HepG2 (cell line): Measurements from ENCODE around the gene RXRG. TPM values are rescaled to one million over a fixed set of nuclear protein-coding genes. Genes with fewer than 3 reads are reported as not detected.

Experiments used
- ATAC-seq: fragments of 200-7000 bp; cut with Tn5 transposase; 3 replicates; pipeline ENCODE4 v1.9.1; 2020; ENCODE audit warnings: mild to moderate bottlenecking, moderate library complexity
- BruUV-seq: library from RNA; stranded (reverse); fragments of 400-500 nt; replicated peaks from 2 replicates; lab custom pipeline; 2021; lab: Mats Ljungman, UMichigan
- CTCF ChIA-PET: fragments of 300-600 bp; formaldehyde crosslinking; extraction: SDS; loops from one replicate; lab custom pipeline; 2021; ENCODE audit warnings: low total read pairs, inconsistent platforms, low intra/inter-chr PET ratio; lab: Yijun Ruan, JAX
- POLR2A ChIA-PET: fragments of 350-600 bp; sonication (Branson Sonifier 250); formaldehyde crosslinking; loops from one replicate; lab custom pipeline; 2020; ENCODE audit warnings: antibody characterized with exemption, inconsistent platforms; lab: Yijun Ruan, JAX
- DNase-seq: peaks from one replicate; pipeline ENCODE4 v3.0.0-alpha.2; 2015; ENCODE audit warnings: low spot score
- FAIRE-seq: peaks from 3 replicates; lab custom pipeline; 2011; peaks lifted over from hg19 to GRCh38; lab: Jason Lieb, UNC
- H2AFZ ChIP-seq: one replicate; pipeline ENCODE4 v1.6.1; 2011; ENCODE audit warnings: low read length, inconsistent platforms
- H3K27ac ChIP-seq: fragments of 300-600 bp; 3 replicates; pipeline ENCODE4 v1.8.0; 2011; ENCODE audit warnings: mixed run types, mild to moderate bottlenecking, mixed read lengths, low read length, inconsistent platforms; ENCODE audit not compliant: insufficient read depth; ENCODE audit errors: extremely low read length
- H3K27me3 ChIP-seq, 2 experiments: fragments of 200-600 bp in 1 of 2; 2 replicates in 1 of 2; 3 replicates in 1 of 2; pipeline versions ENCODE4 v1.6.0 to v1.8.0; 2011; ENCODE audit warnings: low read length in 2 of 2, mild to moderate bottlenecking in 2 of 2, moderate library complexity in 2 of 2, inconsistent platforms in 1 of 2; ENCODE audit not compliant: insufficient read depth in 2 of 2, control insufficient read depth in 1 of 2
- H3K36me3 ChIP-seq, 2 experiments: fragments of 200-600 bp in 1 of 2; replicated peaks in 1 of 2; 2 replicates in 1 of 2; 3 replicates in 1 of 2; pipeline versions ENCODE4 v1.5.1 to v1.8.0; 2011; ENCODE audit warnings: low read length in 2 of 2, inconsistent platforms in 1 of 2; ENCODE audit not compliant: insufficient read depth in 2 of 2, control insufficient read depth in 1 of 2
- H3K4me1 ChIP-seq: 2 replicates; pipeline ENCODE4 v1.5.1; 2012; ENCODE audit warnings: low read length, inconsistent platforms; ENCODE audit not compliant: insufficient read depth
- H3K4me2 ChIP-seq: 2 replicates; pipeline ENCODE4 v1.6.0; 2011; ENCODE audit warnings: low read depth, low read length, inconsistent platforms
- H3K4me3 ChIP-seq, 3 experiments: fragments of 200-600 bp in 1 of 3; sonication (generic), shearing (Covaris generic) in 1 of 3; replicated peaks in 1 of 3; 2 replicates each; pipeline ENCODE4 v1.5.1; 2011 to 2016; ENCODE audit warnings: low read length in 3 of 3, inconsistent platforms in 2 of 3, low read depth in 2 of 3, mild to moderate bottlenecking in 2 of 3, control low read depth in 1 of 3, mixed read lengths in 1 of 3; ENCODE audit not compliant: insufficient read depth in 1 of 3
- H3K79me2 ChIP-seq: one replicate; pipeline ENCODE4 v1.6.1; 2011; ENCODE audit warnings: low read length, inconsistent platforms; ENCODE audit not compliant: insufficient read depth
- H3K9ac ChIP-seq: 2 replicates; pipeline ENCODE4 v1.6.0; 2011; ENCODE audit warnings: mild to moderate bottlenecking, low read depth, low read length, inconsistent platforms; ENCODE audit not compliant: insufficient read depth
- H3K9me3 ChIP-seq: 2 replicates; pipeline ENCODE4 v1.5.1; 2012; ENCODE audit warnings: mild to moderate bottlenecking, low read length
- H4K20me1 ChIP-seq: 2 replicates; pipeline ENCODE4 v1.6.0; 2011; ENCODE audit warnings: inconsistent platforms, mild to moderate bottlenecking, low read length, moderate library complexity; ENCODE audit not compliant: insufficient read depth
- ARNT ChIP-seq: fragments of 450-650 bp; IDR thresholded peaks from 2 replicates; pipeline ENCODE4 v1.6.1; 2017
- FOXO1 ChIP-seq: sonication (generic); formaldehyde crosslinking; IDR thresholded peaks from 2 replicates; pipeline ENCODE4 v1.4.0; 2020; ENCODE audit warnings: missing genetic modification reagents
- FUBP1 ChIP-seq: sonication (generic); formaldehyde crosslinking; IDR thresholded peaks from 2 replicates; pipeline ENCODE4 v1.5.1; 2020; ENCODE audit warnings: missing genetic modification reagents, mild to moderate bottlenecking, borderline replicate concordance
- HNF4A ChIP-seq: sonication (generic); formaldehyde crosslinking; IDR thresholded peaks from 2 replicates; pipeline ENCODE4 v1.4.0; 2020; ENCODE audit warnings: missing genetic modification reagents
- HOXD1 ChIP-seq: sonication (generic); formaldehyde crosslinking; IDR thresholded peaks from 2 replicates; pipeline ENCODE4 v1.5.0; 2020; ENCODE audit warnings: missing genetic modification reagents
- MIER3 ChIP-seq: IDR thresholded peaks from 2 replicates; pipeline ENCODE4 v1.6.1; 2016; ENCODE audit warnings: missing compliant biosample characterization, borderline replicate concordance
- MNT ChIP-seq: fragments of 450-650 bp; IDR thresholded peaks from 2 replicates; pipeline ENCODE4 v1.6.1; 2016
- MYPOP ChIP-seq: sonication (generic); formaldehyde crosslinking; IDR thresholded peaks from 2 replicates; pipeline ENCODE4 v1.8.1; 2023; ENCODE audit warnings: mild to moderate bottlenecking, moderate library complexity, missing genetic modification reagents
- NFYB ChIP-seq: sonication (generic); formaldehyde crosslinking; IDR thresholded peaks from 2 replicates; pipeline ENCODE4 v1.4.0; 2020; ENCODE audit warnings: missing genetic modification reagents
- NPAS2 ChIP-seq: sonication (generic); formaldehyde crosslinking; IDR thresholded peaks from 2 replicates; pipeline ENCODE4 v1.8.0; 2022; ENCODE audit warnings: mild to moderate bottlenecking, missing genetic modification reagents, borderline replicate concordance
- PHF8 ChIP-seq: sonication (generic); formaldehyde crosslinking; IDR thresholded peaks from 2 replicates; pipeline ENCODE4 v1.5.0; 2020; ENCODE audit warnings: missing genetic modification reagents
- RXRA ChIP-seq: sonication (generic); formaldehyde crosslinking; IDR thresholded peaks from 2 replicates; pipeline ENCODE4 v1.5.1; 2020; ENCODE audit warnings: missing genetic modification reagents
- SKIL ChIP-seq: sonication (generic); formaldehyde crosslinking; IDR thresholded peaks from 2 replicates; pipeline ENCODE4 v1.8.0; 2022; ENCODE audit warnings: missing genetic modification reagents, mild to moderate bottlenecking, moderate library complexity, borderline replicate concordance
- SP5 ChIP-seq: IDR thresholded peaks from 2 replicates; pipeline ENCODE4 v1.6.1; 2016; ENCODE audit warnings: low read depth, borderline replicate concordance
- SPEN ChIP-seq: sonication (generic); formaldehyde crosslinking; IDR thresholded peaks from 2 replicates; pipeline ENCODE4 v1.5.1; 2020; ENCODE audit warnings: low read depth, mild to moderate bottlenecking, missing genetic modification reagents
- STAT5B ChIP-seq: sonication (generic); formaldehyde crosslinking; IDR thresholded peaks from 2 replicates; pipeline ENCODE4 v1.4.0; 2020; ENCODE audit warnings: missing genetic modification reagents
- TEAD3 ChIP-seq: optimal IDR thresholded peaks from 2 replicates; pipeline ENCODE3; 2016; ENCODE audit warnings: borderline replicate concordance
- ZNF24 ChIP-seq: fragments of 450-650 bp; IDR thresholded peaks from 2 replicates; pipeline ENCODE4 v1.6.1; 2017; ENCODE audit warnings: antibody characterized with exemption, mild to moderate bottlenecking
- ZNF33A ChIP-seq: sonication (generic); formaldehyde crosslinking; IDR thresholded peaks from 2 replicates; pipeline ENCODE4 v1.5.1; 2020; ENCODE audit warnings: missing genetic modification reagents, mild to moderate bottlenecking, moderate library complexity, borderline replicate concordance
- ZSCAN22 ChIP-seq: sonication (generic); formaldehyde crosslinking; IDR thresholded peaks from 2 replicates; pipeline ENCODE4 v1.4.0; 2020; ENCODE audit warnings: mild to moderate bottlenecking, missing genetic modification reagents
- WGBS: methylation state at CpG from one replicate; pipeline ENCODE4 v1.1.6; 2017; ENCODE audit warnings: low lambda C conversion rate; 5-methylcytosine and 5-hydroxymethylcytosine counted together
- in situ Hi-C: cut with HindIII; loops from 2 replicates; pipeline ENCODE4 v1.10.0; 2017; ENCODE audit warnings: low pct_unique_long_range_greater_than_20kb; ENCODE audit not compliant: extremely low pct_ligation_motif_present
- intact Hi-C: fragments of 100-400 bp; cut with micrococcal nuclease; formaldehyde crosslinking; loops from one replicate; pipeline ENCODE4 v1.10.0; 2022; ENCODE audit not compliant: unreplicated experiment
- polyA plus RNA-seq, 8 experiments: library from polyadenylated mRNA; depleted of rRNA in 3 of 8; stranded (reverse) in 7 of 8; unstranded in 1 of 8; fragments of >200 nt; fragmentation: Illumina TruSeq in 4 of 8; extraction: Trizol in 4 of 8; gene quantifications; 2 replicates each; pipeline versions ENCODE4 v1.2.1 to v1.2.3, GENCODE V29; 2011 to 2016; ENCODE audit warnings: low read depth in 4 of 8, missing spikeins in 1 of 8, mixed read lengths in 1 of 8; ENCODE audit not compliant: insufficient read depth in 1 of 8
- total RNA-seq, 5 experiments: library from RNA; depleted of rRNA; stranded (reverse); fragments of >200 nt; fragmentation: Illumina TruSeq; extraction: Trizol; gene quantifications; 2 replicates each; pipeline ENCODE4 v1.2.3, GENCODE V29; 2016; ENCODE audit warnings: low read depth in 1 of 5

Gene RXRG
- total and polyA plus RNA-seq, 2 of the 13 experiments (the other 11 are each of a cell fraction or from before 2014, with no cell fraction given) = not detected

- no peaks in the 10 kb centered on the region for H4K20me1 ChIP-seq
- POLR2A ChIA-PET = no interaction called here
- H3K4me3 ChIP-seq = no peak overlapping the region
- H3K4me1 ChIP-seq = no peaks in the 10 kb centered on the region
- H3K79me2 ChIP-seq = no peaks in the 10 kb centered on the region
- no peaks in the 10 kb centered on the region for H3K27me3 ChIP-seq
- CTCF ChIA-PET = no interaction called here
- in situ Hi-C loops (no loop called here), intact Hi-C loops (no loop called here)
- H2AFZ ChIP-seq = no peak overlapping the region
- WGBS = 78% methylated on average over 13 of the region's 25 CpGs
- H3K27ac ChIP-seq = no peak overlapping the region
- DNase-seq = no peak
- H3K4me2 ChIP-seq = no peak overlapping the region
- H3K9me3 ChIP-seq = no peaks in the 10 kb centered on the region
- FAIRE-seq = no peak
- no TSS peak for BruUV-seq
- H3K36me3 ChIP-seq = no peaks in the 10 kb centered on the region
- no peak for TF ChIP-seq HNF4A (CRISPR knock-in tag)
- no peak for TF ChIP-seq TEAD3 (CRISPR knock-in tag)
- TF ChIP-seq ZNF24 = no peak
- TF ChIP-seq ARNT = no peak
- no peak for TF ChIP-seq FUBP1 (CRISPR knock-in tag)
- TF ChIP-seq MYPOP (CRISPR knock-in tag) = no peak
- TF ChIP-seq SPEN (CRISPR knock-in tag) = no peak
- no peak for TF ChIP-seq PHF8 (CRISPR knock-in tag)
- TF ChIP-seq RXRA (CRISPR knock-in tag) = no peak
- no peak for TF ChIP-seq STAT5B (CRISPR knock-in tag)
- no peak for TF ChIP-seq MNT
- TF ChIP-seq SKIL (CRISPR knock-in tag) = no peak
- no peak for TF ChIP-seq MIER3
- no peak for TF ChIP-seq ZNF33A (CRISPR knock-in tag)
- no peak for TF ChIP-seq ZSCAN22 (CRISPR knock-in tag)
- no peak for TF ChIP-seq NPAS2 (CRISPR knock-in tag)
- TF ChIP-seq FOXO1 = no peak
- TF ChIP-seq HOXD1 (CRISPR knock-in tag) = no peak
- no peak for TF ChIP-seq SP5 (CRISPR knock-in tag)
- TF ChIP-seq NFYB (CRISPR knock-in tag) = no peak
- ATAC-seq = no peak
- H3K9ac ChIP-seq = no peak overlapping the region
These were observed 88.0 kb downstream of the RXRG start for GRCh38 chr1:165356876-165357275.
